D341Med (cell line): ENCODE results near the gene TMPO.
"Not testable (repeated sequence)": the region's sequence is repeated elsewhere in the genome, so short reads cannot be mapped to it uniquely, and the experiment has no call there.

Source experiments
- DNase-seq: peaks from one replicate; pipeline ENCODE4 v3.0.0; 2012; ENCODE audit warnings: low spot score

The TMPO gene

DNA sequence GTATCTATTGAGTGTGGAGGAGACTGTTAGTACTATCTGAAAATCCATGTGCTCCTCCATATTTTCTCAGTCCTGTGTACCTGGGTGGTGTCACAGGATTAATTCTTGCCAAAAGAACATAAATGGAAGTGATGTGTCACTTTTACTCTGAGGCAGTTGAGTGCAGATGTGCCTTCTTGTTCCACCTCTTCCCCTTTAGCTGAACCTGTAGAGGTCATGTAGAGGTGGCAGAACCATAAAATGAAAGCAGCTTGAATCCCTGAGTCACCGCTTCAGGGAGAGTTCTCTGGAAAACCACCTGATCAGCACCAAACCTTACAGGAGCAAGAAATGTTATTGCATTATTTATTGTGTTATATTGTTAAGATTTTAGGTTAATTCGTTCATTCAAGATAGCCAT is 63.4 kb downstream of the TMPO start:
- DNase-seq, result no peak

DNA sequence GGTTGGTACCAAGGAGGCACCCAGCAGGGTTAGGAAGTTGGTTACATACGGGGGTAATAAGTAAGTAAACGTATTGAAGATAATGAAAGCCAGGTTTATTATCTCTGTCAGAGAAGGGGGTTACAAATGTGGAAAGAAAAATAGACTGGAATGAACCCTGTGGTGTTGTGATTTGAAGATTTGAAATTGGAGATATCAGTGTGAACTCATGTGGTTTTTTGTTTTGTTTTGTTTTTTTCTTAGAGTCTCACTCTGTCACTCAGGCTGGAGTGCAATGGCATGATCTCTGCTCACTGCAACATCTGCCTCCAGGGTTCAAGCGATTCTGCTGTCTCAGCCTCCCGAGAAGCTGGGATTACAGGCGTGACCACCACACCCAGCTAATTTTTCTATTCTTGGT is 64.0 kb downstream of the TMPO start:
- no peak for DNase-seq

DNA sequence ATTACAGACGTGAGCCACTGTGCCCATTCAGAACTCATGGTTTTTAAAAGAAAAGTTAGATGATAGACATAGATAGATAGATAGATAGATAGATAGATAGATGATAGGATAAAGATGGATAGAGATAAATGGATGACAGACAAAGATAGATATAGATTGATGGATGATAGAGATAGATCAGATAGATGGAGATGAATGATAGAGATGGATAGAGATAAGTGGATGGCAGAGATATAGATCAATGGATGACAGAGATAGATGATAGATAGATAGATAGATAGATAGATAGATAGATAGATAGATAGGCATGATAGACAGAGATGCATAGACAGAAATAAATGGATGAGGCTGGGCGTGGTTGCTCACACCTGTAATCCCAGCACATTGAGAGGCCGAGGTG is 64.4 kb downstream of the TMPO start:
- DNase-seq, result no peak

DNA sequence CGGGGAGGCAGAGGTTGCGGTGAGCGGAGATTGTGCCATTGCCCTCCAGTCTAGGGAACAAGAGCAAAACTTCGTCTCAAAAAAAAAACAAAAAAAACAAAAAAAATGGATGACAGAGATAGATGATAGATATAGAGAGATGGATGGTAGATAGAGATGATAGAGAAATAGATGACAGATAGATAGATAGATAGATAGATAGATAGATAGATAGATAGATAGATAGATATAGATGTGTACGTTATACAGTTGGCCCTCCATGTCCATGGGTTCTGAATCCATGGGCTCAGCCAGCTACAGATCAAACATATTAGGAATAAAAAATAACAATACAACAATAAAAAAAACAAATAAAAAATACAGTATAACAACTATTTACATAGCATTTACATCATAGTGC is 65.3 kb downstream of the TMPO start:
- no peak for DNase-seq

DNA sequence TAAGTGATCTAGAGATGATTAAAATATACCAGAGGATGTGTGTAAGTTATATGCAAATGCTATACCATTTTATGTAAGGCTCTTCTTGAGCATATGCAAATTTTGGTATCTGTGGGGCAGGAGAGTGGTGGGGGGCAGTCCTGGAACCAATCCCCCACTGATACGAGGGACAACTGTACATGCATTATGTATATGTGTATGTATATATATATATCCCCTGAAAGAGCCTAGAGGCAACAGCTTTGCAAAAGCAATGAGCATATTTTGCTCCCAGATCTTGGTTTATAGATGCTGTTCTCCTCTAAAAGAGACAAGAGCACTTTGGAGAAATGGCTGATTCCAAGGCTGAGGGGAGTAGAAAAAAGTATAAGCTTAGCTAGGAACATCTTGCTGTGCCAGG is 65.7 kb downstream of the TMPO start:
- no peak for DNase-seq

DNA sequence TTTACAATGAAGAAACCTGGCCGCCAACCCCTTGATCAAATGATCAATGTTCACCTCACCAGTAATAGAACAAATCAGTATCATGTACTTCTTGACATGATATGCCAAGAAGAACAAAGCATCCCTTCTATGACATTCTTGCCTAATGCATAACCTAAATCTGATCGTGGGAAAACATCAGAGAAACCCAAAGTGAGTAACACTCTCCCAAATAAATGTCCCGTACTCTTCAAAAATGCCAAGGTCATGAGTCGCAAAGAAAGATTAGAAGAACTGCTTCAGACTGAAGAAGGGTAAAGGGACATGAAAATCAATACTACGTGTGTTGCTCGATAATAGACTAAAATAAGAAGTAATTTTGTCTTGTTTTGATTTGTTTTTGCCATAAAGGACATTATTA is 66.7 kb downstream of the TMPO start:
- no peak for DNase-seq

DNA sequence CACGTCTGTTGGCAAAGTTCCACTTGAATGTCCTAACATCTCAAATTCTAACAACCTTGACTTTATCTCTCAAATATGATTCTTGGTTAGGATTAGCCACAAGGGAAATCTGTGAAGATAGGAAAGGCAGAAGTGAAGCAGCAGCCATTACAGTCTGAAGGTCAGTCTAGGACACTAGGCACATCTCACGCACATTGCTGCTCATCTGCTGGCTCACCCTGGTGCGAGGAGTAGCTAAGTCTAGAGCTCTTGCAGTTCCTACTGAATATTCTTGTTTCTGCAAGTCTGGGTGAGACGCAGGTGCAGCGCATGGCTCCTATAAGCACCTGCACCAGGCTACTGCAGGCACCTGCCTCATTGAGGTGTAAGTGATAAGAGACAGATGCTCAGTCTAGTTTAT is 71.7 kb downstream of the TMPO start:
- no peak for DNase-seq

DNA sequence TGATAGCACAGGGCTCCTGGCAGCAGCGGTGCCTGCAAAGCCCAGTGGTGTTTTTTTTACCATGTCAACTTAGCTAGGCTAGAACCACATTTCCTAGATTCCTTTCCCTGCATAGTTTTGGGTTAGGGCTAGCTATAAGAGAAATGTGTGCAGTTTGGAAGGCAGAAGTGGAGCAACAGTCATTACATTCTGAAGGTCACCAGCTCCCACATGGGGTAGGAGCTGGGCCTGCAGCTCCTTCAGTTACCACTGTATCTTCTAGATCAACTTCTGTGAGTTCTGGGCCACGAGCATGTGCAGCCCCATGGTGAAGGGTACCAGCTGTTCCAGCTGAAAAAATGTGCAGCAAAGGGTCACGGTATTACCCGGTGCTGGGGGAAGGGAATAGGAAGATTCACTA is 75.8 kb downstream of the TMPO start:
- no peak for DNase-seq

DNA sequence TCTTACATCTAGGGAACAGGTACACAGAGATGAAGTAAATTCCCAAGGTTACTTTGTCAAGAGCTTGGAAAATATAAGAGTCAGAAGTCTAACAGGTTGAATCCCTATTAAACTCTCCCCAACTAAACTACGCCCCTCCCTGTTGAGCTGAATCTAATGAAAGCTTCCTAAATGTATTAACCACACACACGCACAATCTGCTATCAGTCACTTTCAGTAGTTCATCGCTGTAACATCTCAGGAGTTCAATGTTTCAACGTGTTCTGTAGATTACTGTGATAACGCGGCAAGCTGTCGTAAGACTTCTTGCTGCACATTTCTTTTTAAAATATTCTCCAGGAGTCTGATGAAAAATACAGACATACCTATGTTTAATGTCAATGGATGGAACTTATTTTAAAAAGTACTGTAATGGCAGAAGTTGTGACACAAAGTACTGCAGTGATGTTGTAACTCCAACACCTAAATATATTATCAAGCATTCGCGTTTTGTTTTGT is 77.5 kb downstream of the TMPO start:
- no peak for DNase-seq

DNA sequence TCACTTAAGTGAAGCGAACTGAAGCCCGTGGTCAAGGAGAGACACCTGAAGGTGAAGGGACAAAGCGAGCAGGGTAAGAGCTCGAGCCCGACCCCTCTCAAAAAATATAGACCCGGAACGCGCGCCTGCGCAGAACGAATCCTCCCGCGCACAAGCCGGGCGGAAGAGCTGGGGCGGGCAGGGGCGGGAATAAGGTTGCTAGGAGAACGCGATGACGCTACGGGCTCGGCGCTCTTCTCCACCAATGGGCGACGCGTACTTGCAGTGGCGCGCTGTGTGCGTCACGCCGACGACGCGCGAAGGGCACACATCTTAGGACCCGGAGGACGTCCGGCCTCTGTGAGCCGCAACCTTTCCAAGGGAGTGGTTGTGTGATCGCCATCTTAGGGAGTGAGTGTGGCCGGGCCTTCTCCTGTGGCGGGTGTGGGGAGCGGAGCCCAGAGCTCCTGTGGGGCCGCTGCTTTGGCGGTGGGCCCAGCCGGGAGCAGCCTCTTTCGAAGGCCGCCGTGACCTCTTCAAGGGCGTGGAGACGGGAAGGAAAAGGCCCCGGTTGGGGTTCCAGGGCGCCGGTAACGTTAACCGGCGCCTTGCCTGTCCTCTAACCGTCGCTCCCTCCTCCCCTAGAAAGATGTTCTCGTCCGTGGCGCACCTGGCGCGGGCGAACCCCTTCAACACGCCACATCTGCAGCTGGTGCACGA is 78.1 kb downstream of the TMPO start, which contains the start of gene SLC25A3:
Gene SLC25A3 (plus strand): TSS at position 336 of the 699 bp plus-strand sequence. CDS start 293 bp downstream, at position 629.
- DNase-seq, result peak; percentile 99

DNA sequence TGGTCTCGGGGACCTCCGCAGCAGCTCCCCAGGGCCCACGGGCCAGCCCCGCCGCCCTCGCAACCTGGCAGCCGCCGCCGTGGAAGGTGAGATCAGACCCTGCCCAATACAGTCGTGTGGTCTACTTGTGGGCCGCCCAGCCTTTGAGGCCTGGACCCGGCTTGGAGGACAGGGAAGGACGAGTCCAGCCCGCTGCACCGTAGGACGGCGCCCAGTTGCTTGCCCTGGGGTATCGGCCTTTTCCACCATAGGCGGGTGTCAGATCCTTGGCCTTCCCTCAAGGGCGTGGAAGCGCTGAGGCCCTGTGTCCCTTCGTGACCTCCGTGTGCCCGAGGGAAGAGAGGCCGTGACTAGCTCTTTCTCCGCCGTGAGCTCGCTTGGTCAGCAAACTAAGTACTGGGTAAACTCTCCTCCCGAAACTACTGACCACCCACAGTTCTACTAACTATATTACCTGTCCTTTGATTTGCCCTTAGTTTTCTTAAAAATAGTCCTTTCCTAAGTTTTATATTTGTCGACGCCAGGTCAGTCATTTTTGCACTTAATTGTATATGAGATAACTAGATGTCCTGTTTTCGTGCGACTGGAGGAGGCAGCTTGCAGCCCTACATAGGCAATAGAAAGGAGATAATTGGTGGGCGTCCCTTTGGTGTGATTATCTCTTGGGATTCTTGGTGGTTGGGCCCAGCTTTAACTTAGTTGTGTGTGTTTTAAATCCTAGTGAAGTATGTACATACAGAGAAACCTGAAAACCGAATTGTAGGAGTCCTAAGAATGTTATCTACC is 78.9 kb downstream of the TMPO start:
- peak; percentile 47 for DNase-seq

DNA sequence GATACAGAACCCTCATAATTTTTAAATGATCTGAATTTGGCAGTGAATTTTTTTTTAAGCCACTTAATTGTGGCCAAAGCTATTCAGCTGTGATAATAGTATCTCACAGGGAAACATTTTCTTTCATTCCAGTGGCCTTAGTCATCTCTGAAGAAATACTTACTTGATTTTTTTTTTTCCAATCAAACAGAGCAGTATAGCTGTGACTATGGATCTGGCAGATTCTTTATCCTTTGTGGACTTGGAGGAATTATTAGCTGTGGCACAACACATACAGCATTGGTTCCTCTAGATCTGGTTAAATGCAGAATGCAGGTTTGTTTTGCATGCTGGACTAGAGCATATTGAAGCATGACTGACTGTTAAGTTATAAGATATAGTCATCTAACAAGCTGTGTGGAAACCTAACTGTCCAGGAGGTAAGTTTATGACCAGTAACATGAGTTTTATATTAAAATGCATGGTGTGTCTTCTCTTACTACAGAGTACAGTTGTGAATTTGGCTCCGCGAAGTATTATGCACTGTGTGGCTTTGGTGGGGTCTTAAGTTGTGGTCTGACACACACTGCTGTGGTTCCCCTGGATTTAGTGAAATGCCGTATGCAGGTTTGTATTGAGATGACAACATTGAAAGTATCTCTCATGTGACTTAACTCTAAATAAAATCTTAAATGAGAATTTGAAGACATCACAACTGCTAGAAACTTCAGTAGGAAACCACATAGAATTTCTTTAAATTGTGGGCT is 80.0 kb downstream of the TMPO start:
- DNase-seq, result no peak

DNA sequence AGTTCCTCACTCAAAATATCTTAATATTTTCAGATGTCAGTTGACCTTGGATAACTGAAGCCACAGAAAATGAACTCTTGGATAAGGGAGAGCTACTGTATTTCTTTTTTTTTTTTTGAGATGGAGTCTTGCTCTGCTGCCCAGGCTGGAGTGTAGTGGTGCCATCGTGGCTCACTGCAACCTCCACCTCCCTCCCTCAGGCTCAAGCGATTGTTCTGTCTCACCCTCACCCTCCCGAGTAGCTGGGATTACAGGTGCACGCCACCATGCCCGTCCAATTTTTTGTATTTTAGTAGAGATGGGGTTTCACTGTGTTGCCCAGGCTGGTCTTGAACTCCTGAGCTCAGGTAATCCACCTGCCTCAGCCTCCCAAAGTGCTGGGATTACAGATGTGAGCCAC is 81.9 kb downstream of the TMPO start:
- not testable (repeated sequence) for DNase-seq
